ENCODE results near the gene MCU. TPM values are rescaled to one million over a fixed set of nuclear protein-coding genes. Genes with fewer than 3 reads are reported as not detected.

The MCU gene
- total and polyA plus RNA-seq, 10 of the 15 experiments (the other 5 are each of a cell fraction or from before 2014, with no cell fraction given): 5.1 to 49.1 (median 17.9) TPM

DNA sequence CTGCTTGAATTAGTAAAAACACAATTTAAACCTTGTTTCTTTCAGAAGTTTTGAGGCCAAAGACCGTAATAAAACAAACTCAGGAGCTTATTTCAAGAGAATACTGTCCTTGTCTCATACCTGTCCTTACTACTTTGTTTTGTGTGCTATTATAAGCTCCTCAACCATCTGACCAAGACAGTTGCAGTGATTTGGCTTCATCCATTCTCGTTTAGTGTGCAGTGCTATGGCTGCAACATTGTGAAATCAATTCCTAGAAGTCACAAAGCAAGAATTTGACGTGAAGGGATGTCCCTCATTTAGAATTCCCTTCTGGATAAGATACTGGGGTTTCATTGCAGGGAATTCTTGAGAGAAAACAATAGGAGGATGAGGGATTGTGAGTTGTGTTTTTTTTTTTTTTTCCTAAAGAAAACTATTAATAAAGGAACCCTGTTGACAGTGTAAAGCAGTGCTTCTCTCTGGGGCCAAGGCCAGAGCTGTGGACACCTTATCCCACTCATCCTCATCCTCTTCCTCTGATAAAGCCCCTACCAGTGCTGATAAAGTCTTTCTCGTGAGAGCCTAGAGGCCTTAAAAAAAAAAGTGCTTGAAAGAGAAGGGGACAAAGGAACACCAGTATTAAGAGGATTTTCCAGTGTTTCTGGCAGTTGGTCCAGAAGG lies 201.3 kb downstream of the MCU start, which contains the start of gene OIT3:
TSS of gene OIT3 (plus strand) at position 604 of the 663 bp plus-strand sequence. CDS start 60 bp downstream, outside the sequence.
- in situ Hi-C loops (cut with MboI) (no loop called here), intact Hi-C loops (cut with micrococcal nuclease; ENCODE audit: unreplicated experiment) (no loop called here)
- Histone ChIP-seq H3K27me3 (replicated peaks in 1 of 2; ENCODE audit: control insufficient read depth in 2 of 2, insufficient read depth in 2 of 2, low read length in 1 of 2) (no peaks in the 10 kb centered on the region), H3K36me3 (ENCODE audit: control insufficient read depth in 2 of 2, insufficient read depth in 2 of 2, low read length in 1 of 2) (no peaks in the 10 kb centered on the region), H2AFZ (ENCODE audit: control insufficient read depth, low read depth, low read length) (no peak within 1 kb of the TSS), H3K9ac (ENCODE audit: control insufficient read depth, insufficient read depth, low read length) (no peak within 1 kb of the TSS), H3K79me2 (ENCODE audit: control insufficient read depth, insufficient read depth, low read length) (no peaks in the 10 kb centered on the region), H3K4me1 (ENCODE audit: control insufficient read depth, insufficient read depth, low read length) (no peaks in the 10 kb centered on the region), H3K27ac (ENCODE audit: control insufficient read depth, insufficient read depth) (no peak within 1 kb of the TSS), H3K9me3 (replicated peaks; ENCODE audit: control insufficient read depth, insufficient read depth, low read length) (no peaks in the 10 kb centered on the region), H3K4me2 (ENCODE audit: control insufficient read depth, insufficient read depth) (no peak within 1 kb of the TSS), H4K20me1 (ENCODE audit: control insufficient read depth, insufficient read depth) (no peaks in the 10 kb centered on the region), H3K4me3 (no peak within 1 kb of the TSS)
- FAIRE-seq (no peak), ATAC-seq (no peak), DNase-seq (ENCODE audit: low read depth, low spot score) (no peak)
- CTCF ChIA-PET: interaction anchor here (0.6 kb wide), 1 partner anchor 518 kb away, joined by 3 read pairs; no protein-coding TSS in a partner anchor
- POLR2A ChIA-PET: no interaction called here
- no TSS peak for BruUV-seq (replicated peaks)
- 45% methylated on average over 4 of the region's 4 CpGs for WGBS (ENCODE audit: insufficient coverage, insufficient replicate concordance, low lambda C conversion rate, missing lambda C conversion rate)
- RAD21 ChIA-PET (ENCODE audit: unreplicated experiment): no interaction called here
- TF ChIP-seq IKZF1 (conservative IDR thresholded peaks at IDR 0.05) (no peak), ZNF24 (IDR thresholded peaks at IDR 0.05) (no peak), GATAD2B (conservative IDR thresholded peaks at IDR 0.05; ENCODE audit: low read depth) (no peak), RFX5 (IDR thresholded peaks at IDR 0.05; ENCODE audit: low read depth, low read length) (no peak), CREM (IDR thresholded peaks at IDR 0.05; ENCODE audit: low read depth) (no peak), STAT1 (conservative IDR thresholded peaks at IDR 0.05) (no peak), TARDBP (IDR thresholded peaks at IDR 0.05; ENCODE audit: borderline replicate concordance) (no peak), NFIC (IDR thresholded peaks at IDR 0.05; ENCODE audit: low read depth, low read length) (no peak), SREBF1 (IDR thresholded peaks at IDR 0.05; ENCODE audit: low read length) (no peak), JUNB (IDR thresholded peaks at IDR 0.05) (no peak), IKZF2 (IDR thresholded peaks at IDR 0.05) (no peak)
- SMC1A ChIA-PET (ENCODE audit: uncharacterized antibody, unreplicated experiment): no interaction called here

Data from GM12878 (cell line).